GM21737 (cell line): Measurements from ENCODE around the gene AHCTF1.

Experiments used
- ATAC-seq: cut with Tn5 transposase; IDR thresholded peaks from one replicate; pipeline ENCODE4 v1.9.1; 2021; ENCODE audit warnings: mild to moderate bottlenecking, moderate library complexity; ENCODE audit not compliant: unreplicated experiment

Gene AHCTF1

GRCh38 chr1:246801241-246802020 is 130.3 kb downstream of the AHCTF1 start:
- no peak for ATAC-seq

DNA sequence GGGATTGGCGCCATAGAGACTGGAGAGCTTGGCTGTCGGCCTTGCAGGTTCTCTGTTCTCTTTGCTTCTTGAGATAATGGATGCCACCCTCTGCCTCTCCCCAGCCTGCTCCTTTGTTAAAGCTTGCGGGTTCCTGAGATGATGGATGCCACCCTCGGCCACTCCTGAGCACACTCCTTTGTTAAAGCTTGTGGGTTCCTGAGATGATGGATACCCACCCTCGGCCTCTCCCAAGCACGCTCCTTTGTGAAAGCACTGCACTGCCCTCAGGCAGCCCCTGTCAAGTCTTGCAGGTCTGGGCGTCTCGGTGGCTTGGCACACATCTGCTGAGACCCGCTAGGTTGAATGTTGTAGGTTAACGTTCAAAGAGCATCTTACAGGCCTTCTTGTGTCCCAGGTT is 131.0 kb downstream of the AHCTF1 start:
- no peak for ATAC-seq

GRCh38 chr1:246800356-246800755 is 131.4 kb downstream of the AHCTF1 start:
- no peak for ATAC-seq

DNA sequence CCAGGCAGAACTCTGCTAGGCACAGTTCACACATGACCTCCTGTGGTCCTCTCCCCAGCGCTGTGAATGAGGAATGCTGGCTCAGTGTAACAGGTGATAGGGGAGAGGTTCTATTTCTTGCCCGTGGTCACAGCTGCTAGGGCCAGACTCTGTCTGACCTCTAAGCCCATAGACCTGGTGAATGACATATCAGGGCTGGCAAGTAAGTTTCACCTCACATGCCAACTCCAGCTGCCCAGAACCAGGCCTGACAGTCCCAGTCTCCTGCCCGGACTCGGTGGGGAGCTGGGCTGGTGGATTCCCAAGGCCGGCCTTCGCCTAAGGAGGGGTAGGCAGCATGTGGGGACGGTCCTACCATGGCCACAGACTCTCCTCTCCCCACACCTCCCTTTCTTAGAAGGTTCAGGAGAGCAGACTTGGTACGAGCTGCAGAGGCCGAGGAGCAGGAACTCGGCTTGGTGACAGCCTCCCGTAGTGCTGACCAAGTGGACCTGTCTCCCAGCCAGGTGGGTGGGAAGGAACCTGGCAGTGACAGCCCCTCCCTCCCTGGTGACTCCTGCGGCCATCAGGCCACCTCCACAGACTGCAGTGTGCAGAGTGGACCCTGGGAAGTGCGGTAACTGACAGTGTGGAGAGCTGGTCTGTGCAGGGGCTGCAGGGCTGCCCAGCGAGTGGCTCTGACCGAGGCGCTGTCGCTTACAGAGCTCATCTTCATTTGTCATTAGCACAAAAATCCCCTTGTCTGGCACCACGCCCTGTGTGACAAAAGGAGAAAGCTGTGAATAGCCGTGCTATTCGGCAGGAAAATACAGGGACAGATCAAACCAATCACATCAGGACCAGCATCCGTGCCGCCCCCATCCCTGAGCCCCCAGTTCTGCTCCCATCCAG is 132.9 kb downstream of the AHCTF1 start:
- ATAC-seq = no peak

- no peak for ATAC-seq
Observed at GRCh38 chr1:246798107-246798506, 133.6 kb downstream of the AHCTF1 start.

GRCh38 chr1:246797597-246797996 is 134.2 kb downstream of the AHCTF1 start:
- no peak for ATAC-seq

- ATAC-seq = no peak
Observed at GRCh38 chr1:246797157-246797556, 134.6 kb downstream of the AHCTF1 start.

- no peak for ATAC-seq
Observed at GRCh38 chr1:246795906-246796694, 135.6 kb downstream of the AHCTF1 start.

- no peak for ATAC-seq
Observed at GRCh38 chr1:246794828-246795671, 136.7 kb downstream of the AHCTF1 start.

GRCh38 chr1:246794048-246794827 is 137.5 kb downstream of the AHCTF1 start:
- no peak for ATAC-seq

DNA sequence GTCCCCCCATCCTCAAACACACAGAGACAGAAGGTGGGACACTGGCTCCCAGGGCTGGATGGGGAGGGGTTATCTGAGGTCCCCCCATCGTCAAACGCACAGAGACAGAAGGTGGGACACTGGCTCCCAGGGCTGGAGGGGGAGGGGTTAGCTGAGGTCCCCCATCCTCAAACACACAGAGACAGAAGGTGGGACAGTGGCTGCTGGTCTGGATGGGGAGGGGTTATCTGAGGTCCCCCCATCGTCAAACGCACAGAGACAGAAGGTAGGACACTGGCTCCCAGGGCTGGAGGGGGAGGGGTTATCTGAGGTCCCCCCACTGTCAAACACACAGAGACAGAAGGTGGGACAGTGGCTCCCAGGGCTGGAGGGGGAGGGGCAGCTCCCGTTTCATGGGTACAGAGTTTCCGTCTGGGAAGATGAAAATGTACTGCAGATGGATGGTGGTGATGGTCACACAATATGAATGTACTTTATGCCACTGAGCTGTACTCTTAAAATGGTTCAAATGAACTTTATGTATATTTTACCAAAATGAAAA is 138.3 kb downstream of the AHCTF1 start:
- no peak for ATAC-seq

- no peak for ATAC-seq
Observed at GRCh38 chr1:246792603-246793002, 139.1 kb downstream of the AHCTF1 start.

GRCh38 chr1:246791303-246791918 is 140.3 kb downstream of the AHCTF1 start:
- no peak for ATAC-seq

DNA sequence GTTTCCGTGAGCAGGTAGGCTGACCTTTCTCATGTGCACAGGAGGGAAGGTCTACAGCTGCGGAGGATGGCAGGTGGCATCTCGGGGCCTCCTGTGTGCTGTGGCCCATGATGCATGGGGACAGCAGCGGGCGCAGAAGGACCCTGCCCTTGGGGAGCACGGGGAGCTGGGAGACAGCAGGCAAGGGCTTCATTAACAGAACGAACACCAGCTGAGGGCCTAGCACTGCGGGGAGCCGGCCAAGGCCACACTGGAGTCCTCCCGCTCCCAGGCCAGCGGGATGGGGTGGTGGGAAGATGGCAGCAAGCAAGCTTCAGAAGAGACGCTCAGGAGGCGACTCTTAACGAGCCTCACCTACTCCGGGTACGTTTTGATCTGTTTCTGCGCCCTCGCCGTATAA is 140.9 kb downstream of the AHCTF1 start:
- no peak for ATAC-seq

DNA sequence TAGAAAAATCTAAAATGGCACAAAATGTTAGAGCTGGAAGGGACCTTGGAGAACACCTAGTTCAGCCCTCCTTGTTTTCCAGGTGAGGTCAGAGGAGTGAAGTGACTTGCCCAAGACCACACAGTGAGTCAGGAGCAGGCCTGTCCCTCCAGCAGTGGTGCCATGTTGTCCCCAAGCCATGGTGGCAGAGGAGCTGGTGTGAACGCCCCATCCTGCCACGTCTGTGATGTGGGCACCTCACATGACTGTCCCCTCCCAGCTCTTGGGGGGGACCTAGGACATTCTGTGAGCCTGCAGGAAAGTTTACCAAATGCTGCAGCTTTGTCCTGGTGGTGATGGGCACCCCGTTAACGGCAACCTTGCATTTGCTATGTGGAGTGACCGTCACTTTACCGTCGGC is 141.4 kb downstream of the AHCTF1 start:
- no peak for ATAC-seq

- no peak for ATAC-seq
Observed at GRCh38 chr1:246789454-246790339, 142.1 kb downstream of the AHCTF1 start.
